Measurements from ENCODE around the gene TMBIM1.

TMBIM1 gene

GRCh38 chr2:218331745-218332144, 39.4 kb upstream of the TMBIM1 start:
- H3K79me2 ChIP-seq (ENCODE audit: insufficient read depth, low read length) = no peaks in the 10 kb centered on the region
- H3K9me3 ChIP-seq (ENCODE audit: low read length) = peaks cover 5% of the 10 kb centered on the region; the same call in 1 of the 2 replicates
- peaks cover 10% of the 10 kb centered on the region for H3K27me3 ChIP-seq (ENCODE audit: insufficient read depth, low read length)
- no peak overlapping the region for H2AFZ ChIP-seq (ENCODE audit: low read length)
- H3K27ac ChIP-seq (ENCODE audit: low read depth, low read length, poor library complexity, severe bottlenecking) = no peak overlapping the region
- no peak overlapping the region for H3K4me2 ChIP-seq (ENCODE audit: low read length)
- H3F3A ChIP-seq (ENCODE audit: insufficient read depth, low read length) = no peaks in the 10 kb centered on the region
- H3K4me3 ChIP-seq (ENCODE audit: low read depth, low read length, poor library complexity, severe bottlenecking) = no peak overlapping the region
- H3K36me3 ChIP-seq (ENCODE audit: insufficient read depth, low read length) = no peaks in the 10 kb centered on the region; the same call in 1 of the 2 replicates
- no peaks in the 10 kb centered on the region for H3K9me2 ChIP-seq (ENCODE audit: low read depth, low read length)
- H3K4me1 ChIP-seq (ENCODE audit: insufficient read depth, low read length, severe bottlenecking) = no peaks in the 10 kb centered on the region
- H4K20me1 ChIP-seq (ENCODE audit: insufficient read depth, low read length) = no peaks in the 10 kb centered on the region
- H3K9ac ChIP-seq (ENCODE audit: low read length) = no peak overlapping the region
- no peak for TF ChIP-seq EZH2 (IDR thresholded peaks at IDR 0.05; ENCODE audit: borderline replicate concordance, low read length)
- no peak for TF ChIP-seq CTCF (IDR thresholded peaks at IDR 0.05; ENCODE audit: low read length)

- H3K4me3 ChIP-seq (ENCODE audit: low read depth, low read length, poor library complexity, severe bottlenecking) = no peak overlapping the region
- TF ChIP-seq CTCF (IDR thresholded peaks at IDR 0.05; ENCODE audit: low read length) (no peak), EZH2 (IDR thresholded peaks at IDR 0.05; ENCODE audit: borderline replicate concordance, low read length) (no peak)
- peaks cover 5% of the 10 kb centered on the region; the same call in 1 of the 2 replicates for H3K9me3 ChIP-seq (ENCODE audit: low read length)
- H3K79me2 ChIP-seq (ENCODE audit: insufficient read depth, low read length) = no peaks in the 10 kb centered on the region
- H4K20me1 ChIP-seq (ENCODE audit: insufficient read depth, low read length) = no peaks in the 10 kb centered on the region
- H3K9me2 ChIP-seq (ENCODE audit: low read depth, low read length) = no peaks in the 10 kb centered on the region
- no peaks in the 10 kb centered on the region for H3K4me1 ChIP-seq (ENCODE audit: insufficient read depth, low read length, severe bottlenecking)
- H3F3A ChIP-seq (ENCODE audit: insufficient read depth, low read length) = no peaks in the 10 kb centered on the region
- no peak overlapping the region for H3K27ac ChIP-seq (ENCODE audit: low read depth, low read length, poor library complexity, severe bottlenecking)
- H3K9ac ChIP-seq (ENCODE audit: low read length) = no peak overlapping the region
- H3K27me3 ChIP-seq (ENCODE audit: insufficient read depth, low read length) = peaks cover 10% of the 10 kb centered on the region
- no peak overlapping the region for H2AFZ ChIP-seq (ENCODE audit: low read length)
- H3K36me3 ChIP-seq (ENCODE audit: insufficient read depth, low read length) = no peaks in the 10 kb centered on the region; the same call in 1 of the 2 replicates
- no peak overlapping the region for H3K4me2 ChIP-seq (ENCODE audit: low read length)
Observed at GRCh38 chr2:218329826-218330593, 37.7 kb upstream of the TMBIM1 start.

GRCh38 chr2:218329027-218329825, 36.9 kb upstream of the TMBIM1 start:
- Histone ChIP-seq H3K27ac (ENCODE audit: low read depth, low read length, poor library complexity, severe bottlenecking) (no peak overlapping the region), H3K27me3 (ENCODE audit: insufficient read depth, low read length) (peaks cover 6% of the 10 kb centered on the region), H3K79me2 (ENCODE audit: insufficient read depth, low read length) (no peaks in the 10 kb centered on the region), H4K20me1 (ENCODE audit: insufficient read depth, low read length) (no peaks in the 10 kb centered on the region), H3F3A (ENCODE audit: insufficient read depth, low read length) (no peaks in the 10 kb centered on the region), H3K9ac (ENCODE audit: low read length) (no peak overlapping the region), H3K4me2 (ENCODE audit: low read length) (no peak overlapping the region), H3K9me2 (ENCODE audit: low read depth, low read length) (no peaks in the 10 kb centered on the region), H2AFZ (ENCODE audit: low read length) (no peak overlapping the region), H3K4me3 (ENCODE audit: low read depth, low read length, poor library complexity, severe bottlenecking) (no peak overlapping the region), H3K9me3 (ENCODE audit: low read length) (no peaks in the 10 kb centered on the region), H3K36me3 (ENCODE audit: insufficient read depth, low read length) (no peaks in the 10 kb centered on the region; the same call in 1 of the 2 replicates), H3K4me1 (ENCODE audit: insufficient read depth, low read length, severe bottlenecking) (no peaks in the 10 kb centered on the region)
- no peak for TF ChIP-seq EZH2 (IDR thresholded peaks at IDR 0.05; ENCODE audit: borderline replicate concordance, low read length)
- no peak for TF ChIP-seq CTCF (IDR thresholded peaks at IDR 0.05; ENCODE audit: low read length)
